ENCODE measurements around the gene SIGLEC1.

Gene SIGLEC1

GRCh38 chr20:3698591-3699001 is 13.8 kb downstream of the SIGLEC1 start:
- no peak for DNase-seq

- no peak for DNase-seq
Measured at GRCh38 chr20:3697588-3698305, 14.7 kb downstream of the SIGLEC1 start.

- DNase-seq: no peak
Measured at GRCh38 chr20:3696745-3697587, 15.4 kb downstream of the SIGLEC1 start.

GRCh38 chr20:3696200-3696599 is 16.2 kb downstream of the SIGLEC1 start:
- no peak for DNase-seq

- no peak for DNase-seq
Measured at GRCh38 chr20:3694864-3695263, 17.5 kb downstream of the SIGLEC1 start.

- no peak for DNase-seq
Measured at GRCh38 chr20:3693376-3693775, 19.0 kb downstream of the SIGLEC1 start.

GRCh38 chr20:3692706-3693294 is 19.6 kb downstream of the SIGLEC1 start:
- DNase-seq: no peak

GRCh38 chr20:3691897-3692296 is 20.5 kb downstream of the SIGLEC1 start:
- no peak for DNase-seq

GRCh38 chr20:3691306-3691705 is 21.1 kb downstream of the SIGLEC1 start:
- no peak for DNase-seq

- no peak for DNase-seq
Measured at GRCh38 chr20:3690413-3690812, 22.0 kb downstream of the SIGLEC1 start.

GRCh38 chr20:3689978-3690377 is 22.4 kb downstream of the SIGLEC1 start:
- DNase-seq: no peak

- DNase-seq: no peak
Measured at GRCh38 chr20:3687655-3688054, 24.7 kb downstream of the SIGLEC1 start.

GRCh38 chr20:3686867-3687321 is 25.5 kb downstream of the SIGLEC1 start:
- DNase-seq: no peak

- no peak for DNase-seq
Measured at GRCh38 chr20:3686421-3686820, 26.0 kb downstream of the SIGLEC1 start.

GRCh38 chr20:3685341-3685740 is 27.1 kb downstream of the SIGLEC1 start:
- DNase-seq: no peak

GRCh38 chr20:3681931-3682781 is 30.2 kb downstream of the SIGLEC1 start, which contains the start of gene ADAM33:
TSS of gene ADAM33 (minus strand) at chr20:3682010. CDS start at chr20:3682004, 6 bp downstream.
- no peak for DNase-seq

GRCh38 chr20:3681352-3681930 is 31.0 kb downstream of the SIGLEC1 start:
- no peak for DNase-seq

- no peak for DNase-seq
Measured at GRCh38 chr20:3680701-3681351, 31.6 kb downstream of the SIGLEC1 start.

GRCh38 chr20:3679749-3680700 is 32.4 kb downstream of the SIGLEC1 start:
- DNase-seq: no peak
